ENCODE data around the gene PPP1R8. TPM values are rescaled to one million over a fixed set of nuclear protein-coding genes. Genes with fewer than 3 reads are reported as not detected.
"Not testable (repeated sequence)": the region's sequence is repeated elsewhere in the genome, so short reads cannot be mapped to it uniquely, and the experiment has no call there.

The PPP1R8 gene
- total RNA-seq, 1 donor from 2014 or later, result 51.9 TPM

GRCh38 chr1:27833470-27833869 is 2.9 kb downstream of the PPP1R8 start:
- DNase-seq, result no peak

- DNase-seq, result no peak
Measured at GRCh38 chr1:27835046-27835445, 4.5 kb downstream of the PPP1R8 start.

GRCh38 chr1:27835501-27835900 is 4.9 kb downstream of the PPP1R8 start:
- no peak for DNase-seq

- DNase-seq, result no peak
Measured at GRCh38 chr1:27849951-27850350, 19.4 kb downstream of the PPP1R8 start.

GRCh38 chr1:27855085-27855484 is 24.5 kb downstream of the PPP1R8 start:
- no peak for DNase-seq

- no peak for DNase-seq
Measured at GRCh38 chr1:27856561-27857343, 26.2 kb downstream of the PPP1R8 start.

- DNase-seq, result not testable (repeated sequence)
Measured at GRCh38 chr1:27857552-27857951, 27.0 kb downstream of the PPP1R8 start.

GRCh38 chr1:27858072-27858948 is 27.7 kb downstream of the PPP1R8 start:
- DNase-seq, result peak; percentile 59

GRCh38 chr1:27858949-27859576 is 28.5 kb downstream of the PPP1R8 start:
- DNase-seq, result no peak

GRCh38 chr1:27861436-27861835 is 30.9 kb downstream of the PPP1R8 start:
- no peak for DNase-seq

GRCh38 chr1:27862004-27862403 is 31.4 kb downstream of the PPP1R8 start:
- DNase-seq, result no peak

GRCh38 chr1:27862671-27863537 is 32.3 kb downstream of the PPP1R8 start:
- DNase-seq, result no peak

GRCh38 chr1:27863538-27863915 is 32.9 kb downstream of the PPP1R8 start:
- no peak for DNase-seq

GRCh38 chr1:27864264-27864895 is 33.8 kb downstream of the PPP1R8 start:
- DNase-seq, result no peak

- no peak for DNase-seq
Measured at GRCh38 chr1:27865821-27866220, 35.2 kb downstream of the PPP1R8 start.

GRCh38 chr1:27868556-27868931 is 38.0 kb downstream of the PPP1R8 start:
- no peak for DNase-seq

GRCh38 chr1:27868932-27869718 is 38.5 kb downstream of the PPP1R8 start:
- DNase-seq, result no peak

- no peak for DNase-seq
Measured at GRCh38 chr1:27869719-27870085, 39.1 kb downstream of the PPP1R8 start.

- not testable (repeated sequence) for DNase-seq
Measured at GRCh38 chr1:27871076-27871475, 40.5 kb downstream of the PPP1R8 start.

- DNase-seq, result peak; percentile 43
Measured at GRCh38 chr1:27872059-27872801, 41.6 kb downstream of the PPP1R8 start, which contains the start of gene THEMIS2. Gene THEMIS2, plus strand, starts transcription at chr1:27872544. Its CDS starts 28 bp downstream, at chr1:27872572.
